LNCAP (cell line): Measurements from ENCODE around the gene TNFRSF1A.

ENCODE experiments used
- TF ChIP-seq, protein P1 (sequence below): fragments of 450-650 bp; IDR thresholded peaks from 2 replicates; pipeline ENCODE4 v1.5.1; 2017; ENCODE audit warnings: mild to moderate bottlenecking

Gene TNFRSF1A

DNA sequence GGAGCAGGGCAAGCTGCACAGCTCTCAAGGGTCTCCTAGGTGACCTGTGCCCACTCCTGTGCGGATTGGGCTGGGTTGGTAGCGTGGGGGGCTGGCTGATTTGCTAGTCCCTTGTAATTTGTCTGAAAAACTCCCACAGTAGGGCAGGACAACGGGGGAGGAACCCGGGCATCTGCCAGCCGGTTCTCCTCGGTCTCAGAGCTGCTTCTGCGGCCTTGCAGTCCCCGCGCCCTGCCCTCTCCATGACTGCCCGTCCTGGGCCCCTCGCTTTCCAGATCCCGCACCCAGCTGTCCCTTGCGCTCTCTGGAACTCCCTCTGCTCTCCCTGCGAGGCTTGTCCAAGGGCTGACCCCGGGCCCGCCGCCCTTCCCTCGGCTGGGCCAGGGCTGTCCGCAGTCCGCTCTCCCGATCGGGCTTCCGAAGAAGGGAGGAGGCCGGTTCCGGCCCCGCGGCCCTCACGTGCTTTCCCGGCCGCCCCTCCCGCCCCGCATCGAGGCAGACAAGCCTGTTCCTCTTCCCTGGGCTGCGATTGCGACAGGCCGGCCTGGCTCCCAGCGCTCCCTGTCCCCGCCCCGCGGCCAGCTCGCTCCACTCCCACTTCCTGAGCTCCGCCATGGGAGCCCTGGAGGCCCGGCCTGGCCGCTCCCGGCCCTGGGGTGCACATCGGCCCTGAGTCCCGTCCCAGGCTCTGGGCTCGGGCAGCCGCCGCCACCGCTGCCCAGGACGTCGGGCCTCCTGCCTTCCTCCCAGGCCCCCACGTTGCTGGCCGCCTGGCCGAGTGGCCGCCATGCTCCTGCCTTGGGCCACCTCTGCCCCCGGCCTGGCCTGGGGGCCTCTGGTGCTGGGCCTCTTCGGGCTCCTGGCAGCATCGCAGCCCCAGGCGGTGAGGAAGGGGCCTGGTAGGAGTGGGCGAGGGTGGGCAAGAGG, 42.0 kb upstream of the TNFRSF1A start, which contains the start of gene LTBR:
Gene LTBR (plus strand): TSS at position 591 of the 927 bp plus-strand sequence. CDS start 197 bp downstream, at position 788.
- TF ChIP-seq, protein P1, sequence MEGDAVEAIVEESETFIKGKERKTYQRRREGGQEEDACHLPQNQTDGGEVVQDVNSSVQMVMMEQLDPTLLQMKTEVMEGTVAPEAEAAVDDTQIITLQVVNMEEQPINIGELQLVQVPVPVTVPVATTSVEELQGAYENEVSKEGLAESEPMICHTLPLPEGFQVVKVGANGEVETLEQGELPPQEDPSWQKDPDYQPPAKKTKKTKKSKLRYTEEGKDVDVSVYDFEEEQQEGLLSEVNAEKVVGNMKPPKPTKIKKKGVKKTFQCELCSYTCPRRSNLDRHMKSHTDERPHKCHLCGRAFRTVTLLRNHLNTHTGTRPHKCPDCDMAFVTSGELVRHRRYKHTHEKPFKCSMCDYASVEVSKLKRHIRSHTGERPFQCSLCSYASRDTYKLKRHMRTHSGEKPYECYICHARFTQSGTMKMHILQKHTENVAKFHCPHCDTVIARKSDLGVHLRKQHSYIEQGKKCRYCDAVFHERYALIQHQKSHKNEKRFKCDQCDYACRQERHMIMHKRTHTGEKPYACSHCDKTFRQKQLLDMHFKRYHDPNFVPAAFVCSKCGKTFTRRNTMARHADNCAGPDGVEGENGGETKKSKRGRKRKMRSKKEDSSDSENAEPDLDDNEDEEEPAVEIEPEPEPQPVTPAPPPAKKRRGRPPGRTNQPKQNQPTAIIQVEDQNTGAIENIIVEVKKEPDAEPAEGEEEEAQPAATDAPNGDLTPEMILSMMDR: no peak

DNA sequence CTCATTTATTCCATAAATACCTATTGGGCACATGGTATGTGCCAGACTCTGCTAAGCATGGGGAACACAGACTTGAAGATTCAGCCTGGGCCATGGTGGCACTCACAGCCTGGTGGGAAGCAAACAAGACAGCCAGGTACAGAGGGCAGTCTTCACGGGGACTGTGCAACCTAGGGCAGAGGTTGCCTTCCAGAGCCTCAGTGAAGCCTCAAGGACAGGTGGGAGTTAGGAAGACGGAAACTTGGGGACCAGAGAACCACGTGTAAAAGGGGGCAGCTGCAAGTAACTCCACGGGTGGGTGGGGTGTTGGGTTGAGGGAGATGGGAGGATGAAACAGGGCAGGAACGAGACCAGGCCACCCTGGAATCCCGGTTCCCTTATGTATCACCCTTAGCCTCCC, 41.1 kb upstream of the TNFRSF1A start:
- TF ChIP-seq, protein P1: no peak

DNA sequence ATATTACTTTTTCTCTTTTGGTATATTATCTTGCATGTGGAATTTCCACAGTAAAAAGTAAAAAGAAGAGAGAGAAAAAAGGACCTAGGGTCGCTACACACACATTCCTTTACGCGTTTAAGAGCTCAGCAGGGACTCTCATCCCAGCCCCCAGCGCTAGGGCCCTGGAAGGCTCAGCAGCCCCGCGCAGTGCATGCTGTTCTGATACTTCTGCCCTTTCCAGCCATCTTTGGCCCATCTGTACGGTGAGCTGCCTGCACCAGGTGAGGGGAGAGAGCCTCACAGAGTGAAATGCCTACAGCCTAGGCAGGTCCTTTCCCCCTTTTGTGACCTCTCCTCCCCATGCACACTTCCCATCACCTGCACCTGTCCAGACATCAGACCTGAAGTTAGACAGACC, 40.5 kb upstream of the TNFRSF1A start:
- TF ChIP-seq, protein P1: no peak

DNA sequence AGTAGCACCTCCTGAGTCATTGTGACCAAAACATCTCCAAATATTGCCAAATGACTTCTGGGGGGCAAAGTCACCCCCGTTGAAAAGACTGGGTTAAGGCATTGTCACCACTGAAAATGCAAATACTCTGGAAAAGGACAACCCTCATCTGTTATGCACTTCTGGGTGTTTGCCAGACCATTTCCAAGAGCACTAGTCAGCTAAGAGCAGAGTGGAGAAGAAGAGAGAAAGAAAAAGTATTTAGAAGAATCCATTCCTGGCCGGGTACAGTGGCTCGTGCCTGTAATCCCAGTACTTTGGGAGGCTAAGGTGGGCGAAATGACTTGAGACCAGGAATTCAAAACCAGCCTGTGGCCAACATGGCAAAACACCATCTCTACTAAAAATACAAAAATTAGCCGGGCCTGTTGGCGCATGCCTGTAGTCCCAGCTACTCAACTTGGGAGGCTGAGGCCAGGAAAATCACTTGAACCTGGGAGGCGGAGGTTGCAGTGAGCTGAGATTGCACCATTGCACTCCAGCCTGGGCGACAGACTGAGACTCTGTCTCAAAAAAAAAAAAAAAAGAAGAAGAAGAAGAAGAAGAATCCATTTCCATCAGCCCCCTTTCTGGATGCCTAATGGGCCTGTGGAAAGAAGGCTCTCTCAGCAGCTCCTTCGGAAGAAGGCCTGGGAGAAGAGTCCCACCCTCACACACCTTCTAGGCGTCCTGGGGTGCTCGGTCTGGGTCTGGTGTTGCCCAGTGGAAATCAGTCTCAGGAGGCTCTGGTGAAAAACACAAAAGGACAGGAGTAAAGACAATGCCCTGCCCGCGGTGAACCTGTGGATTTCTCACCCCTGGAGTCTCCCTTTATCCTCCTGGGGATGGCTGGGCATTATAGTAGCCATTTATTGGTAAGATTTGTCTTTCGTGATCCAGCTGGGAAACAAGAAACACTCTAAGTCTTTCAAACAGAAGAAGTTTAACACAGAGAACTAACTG, 38.6 kb upstream of the TNFRSF1A start:
- TF ChIP-seq, protein P1: no peak

DNA sequence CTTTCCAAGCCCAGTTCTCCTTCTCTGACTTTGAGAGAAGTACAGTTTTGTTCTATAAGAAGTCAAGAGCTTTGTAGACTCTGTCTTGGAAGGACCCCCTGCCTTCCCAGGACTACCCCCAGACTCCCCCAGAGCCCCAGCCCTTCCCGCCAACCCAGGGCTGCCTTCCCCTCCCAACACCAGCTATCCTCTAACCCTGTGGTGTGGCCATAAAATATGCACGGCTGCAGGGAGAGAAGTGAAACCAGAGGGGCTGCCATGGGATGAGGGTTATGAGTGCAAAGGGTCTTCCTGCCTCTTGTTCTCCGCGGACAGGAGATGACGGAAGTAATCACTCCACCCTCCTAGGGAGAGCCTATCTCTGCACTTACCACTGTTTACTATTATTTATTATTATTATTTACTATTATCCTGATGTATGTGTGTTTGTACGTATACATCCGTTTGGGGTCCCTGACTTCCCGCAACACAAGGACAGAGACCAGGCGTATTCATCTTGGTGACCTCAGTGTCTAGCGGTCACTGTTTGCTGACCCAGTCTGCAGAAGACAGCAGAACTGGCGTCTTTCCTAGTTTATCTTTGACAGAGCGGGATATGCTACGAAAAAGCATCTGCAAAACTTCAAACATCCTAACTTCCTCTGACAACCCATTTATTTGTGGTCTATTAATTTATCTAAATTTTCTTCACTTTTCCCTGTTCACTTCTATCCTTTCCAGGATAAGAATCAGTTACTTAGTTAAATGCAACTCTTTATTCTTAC, 37.0 kb upstream of the TNFRSF1A start:
- TF ChIP-seq, protein P1: no peak

DNA sequence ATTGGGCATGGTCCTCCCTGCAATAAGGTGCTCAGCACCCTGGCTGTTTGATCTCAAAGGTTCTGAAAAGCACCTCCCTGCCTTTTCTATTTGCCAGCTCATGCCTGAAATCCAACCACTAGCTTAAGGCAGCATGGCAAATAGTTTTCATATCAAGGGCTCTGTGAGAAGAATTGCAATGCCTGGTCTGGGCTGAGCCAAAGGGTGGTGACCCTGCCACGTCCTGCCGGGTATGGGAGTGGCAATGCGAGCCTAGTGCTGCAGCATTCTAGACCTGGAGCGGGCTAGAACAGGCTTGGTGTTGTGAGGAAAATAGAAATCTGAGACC, 35.8 kb upstream of the TNFRSF1A start:
- TF ChIP-seq, protein P1: no peak
